Cardiac fibroblast (primary cell): ENCODE data around the gene ADGRF1.

ENCODE experiments used
- DNase-seq, 2 donors: peaks; one replicate each; pipeline versions ENCODE4 v3.0.0 to v3.0.0-alpha.2; 2010; ENCODE audit warnings: low read depth in 2 of 2
- H3K4me3 ChIP-seq, 2 donors: replicated peaks in 1 of 2; 1 replicate in 1 of 2; 2 replicates in 1 of 2; pipeline ENCODE4 v1.5.1; 2011; ENCODE audit warnings: low read depth in 2 of 2, low read length in 2 of 2, mild to moderate bottlenecking in 2 of 2, moderate library complexity in 1 of 2
- TF ChIP-seq, protein P1 (sequence below): IDR thresholded peaks from one replicate; pipeline ENCODE4 v1.5.1; 2011; ENCODE audit warnings: low read depth, mild to moderate bottlenecking, low read length, inconsistent platforms

The ADGRF1 gene

DNA sequence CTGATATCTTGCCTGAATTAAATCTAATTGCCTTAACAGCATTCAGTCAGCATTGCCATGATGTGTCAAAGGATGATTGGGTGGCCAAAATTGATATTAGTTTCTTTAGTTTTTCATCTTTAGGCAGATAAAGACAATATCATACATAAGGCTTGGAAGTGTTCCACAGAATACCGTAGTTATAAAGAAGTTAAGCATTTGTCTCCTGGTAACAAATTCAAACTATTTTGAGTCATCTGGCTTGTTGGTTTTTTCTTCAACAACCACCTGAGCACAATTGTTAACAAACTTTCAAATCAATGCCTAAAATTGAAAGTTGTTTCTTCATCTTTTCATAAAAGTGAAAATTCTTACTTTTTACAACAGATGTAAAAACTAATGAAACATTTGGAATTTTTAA lies 72.9 kb downstream of the ADGRF1 start:
- TF ChIP-seq, protein P1, sequence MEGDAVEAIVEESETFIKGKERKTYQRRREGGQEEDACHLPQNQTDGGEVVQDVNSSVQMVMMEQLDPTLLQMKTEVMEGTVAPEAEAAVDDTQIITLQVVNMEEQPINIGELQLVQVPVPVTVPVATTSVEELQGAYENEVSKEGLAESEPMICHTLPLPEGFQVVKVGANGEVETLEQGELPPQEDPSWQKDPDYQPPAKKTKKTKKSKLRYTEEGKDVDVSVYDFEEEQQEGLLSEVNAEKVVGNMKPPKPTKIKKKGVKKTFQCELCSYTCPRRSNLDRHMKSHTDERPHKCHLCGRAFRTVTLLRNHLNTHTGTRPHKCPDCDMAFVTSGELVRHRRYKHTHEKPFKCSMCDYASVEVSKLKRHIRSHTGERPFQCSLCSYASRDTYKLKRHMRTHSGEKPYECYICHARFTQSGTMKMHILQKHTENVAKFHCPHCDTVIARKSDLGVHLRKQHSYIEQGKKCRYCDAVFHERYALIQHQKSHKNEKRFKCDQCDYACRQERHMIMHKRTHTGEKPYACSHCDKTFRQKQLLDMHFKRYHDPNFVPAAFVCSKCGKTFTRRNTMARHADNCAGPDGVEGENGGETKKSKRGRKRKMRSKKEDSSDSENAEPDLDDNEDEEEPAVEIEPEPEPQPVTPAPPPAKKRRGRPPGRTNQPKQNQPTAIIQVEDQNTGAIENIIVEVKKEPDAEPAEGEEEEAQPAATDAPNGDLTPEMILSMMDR: no peak
- peak in 1 of 2 donors; percentile 40 for DNase-seq
- H3K4me3 ChIP-seq: no peak overlapping the region

DNA sequence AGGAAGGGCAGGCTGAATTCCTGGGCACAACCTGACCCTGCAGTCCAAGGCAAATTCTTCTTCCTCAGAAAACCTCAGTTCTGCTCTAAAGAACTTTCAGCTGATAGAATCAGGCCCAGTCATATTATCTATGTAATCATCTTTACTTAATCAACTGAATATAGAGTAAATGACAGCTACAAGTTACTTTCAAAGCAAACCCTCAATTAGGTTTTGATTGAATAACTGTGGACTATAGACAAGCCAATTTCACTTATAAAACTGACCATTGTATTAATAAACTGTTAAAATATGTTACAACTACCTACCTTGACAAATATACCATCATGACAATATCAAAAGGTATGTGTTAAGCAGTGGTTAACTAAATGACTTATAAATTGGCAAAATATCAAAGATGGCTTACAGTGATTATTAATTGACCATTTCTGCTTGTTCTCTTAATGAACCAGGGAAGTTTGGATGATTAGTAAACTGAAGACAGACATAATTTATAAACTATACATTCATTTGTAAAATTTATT lies 74.2 kb downstream of the ADGRF1 start:
- no peak for DNase-seq
- TF ChIP-seq, protein P1: no peak
- H3K4me3 ChIP-seq: no peak overlapping the region

- TF ChIP-seq, protein P1: no peak
- no peak overlapping the region for H3K4me3 ChIP-seq
- peak; percentile 37 to 81 for DNase-seq
These were observed 77.2 kb downstream of the ADGRF1 start for GRCh38 chr6:46964716-46965519.

DNA sequence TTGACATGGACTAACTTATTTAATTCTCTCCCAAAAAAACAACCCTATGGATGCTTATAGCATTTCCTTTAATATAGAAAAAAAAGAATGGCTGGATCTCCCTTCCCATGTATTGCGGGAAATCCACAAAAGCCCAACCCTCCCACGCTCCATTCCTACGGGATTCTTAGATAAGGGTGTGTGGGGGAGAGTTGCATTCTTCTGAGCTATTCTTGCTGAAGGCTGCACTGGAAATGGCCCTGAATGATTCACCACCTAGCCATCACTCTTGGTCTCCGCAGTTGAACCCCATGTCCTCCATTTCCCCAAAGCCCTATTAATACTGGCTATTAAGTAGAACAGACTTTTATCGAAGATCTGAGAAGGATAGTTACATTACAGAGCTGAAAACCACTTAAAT lies 78.5 kb downstream of the ADGRF1 start:
- DNase-seq: peak; percentile 66 to 93
- TF ChIP-seq, protein P1: no peak
- no peak overlapping the region for H3K4me3 ChIP-seq

DNA sequence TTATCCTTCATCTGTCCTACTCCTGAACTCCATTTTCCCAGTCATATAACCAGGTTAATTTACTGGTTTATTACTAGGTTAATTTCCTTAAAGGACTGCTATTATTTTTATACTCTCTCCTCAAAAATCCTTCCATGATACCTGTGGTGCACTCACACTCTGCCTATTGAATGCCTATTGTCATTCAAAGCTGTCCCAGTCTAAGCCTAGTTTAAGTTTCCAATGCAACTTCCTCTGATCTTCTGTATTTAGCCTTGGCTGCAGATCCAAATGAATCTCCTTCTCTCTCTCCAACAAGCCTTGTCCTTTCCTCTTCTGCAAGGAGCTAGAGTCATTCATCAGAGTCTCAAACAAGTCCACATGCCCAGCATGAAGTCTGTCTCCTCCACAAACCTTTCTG lies 79.1 kb downstream of the ADGRF1 start:
- TF ChIP-seq, protein P1: no peak
- no peak overlapping the region for H3K4me3 ChIP-seq
- no peak for DNase-seq

DNA sequence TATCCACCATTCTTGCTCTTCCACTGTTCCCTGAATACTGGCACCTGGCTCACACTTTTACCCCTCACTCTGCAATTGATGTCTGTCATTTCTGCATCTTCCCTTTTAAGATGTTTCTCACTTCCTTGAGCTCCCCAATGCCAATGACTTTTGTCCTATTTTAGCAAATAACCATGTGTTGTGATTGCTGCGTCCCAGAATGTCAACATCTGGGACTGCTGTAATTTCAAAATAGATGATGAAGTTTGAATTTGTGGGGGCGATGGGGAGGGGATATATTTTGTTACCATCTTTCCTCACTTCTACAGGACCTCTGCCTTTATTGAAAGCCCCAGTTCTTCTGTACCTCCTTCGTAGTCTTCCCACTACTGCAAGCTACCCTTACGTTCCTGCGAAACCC lies 80.4 kb downstream of the ADGRF1 start:
- no peak overlapping the region for H3K4me3 ChIP-seq
- TF ChIP-seq, protein P1: no peak
- no peak for DNase-seq
